Measurements from ENCODE around the gene BCO1. TPM values are rescaled to one million over a fixed set of nuclear protein-coding genes. Genes with fewer than 3 reads are reported as not detected.

Gene BCO1
- total RNA-seq, 1 donor from 2014 or later, result 4.3 TPM

- no peak for DNase-seq (ENCODE audit: low read depth)
Measured at GRCh38 chr16:81318711-81319110, 80.2 kb downstream of the BCO1 start.

- peak; percentile 66 for DNase-seq (ENCODE audit: low read depth)
Measured at GRCh38 chr16:81319221-81319912, 80.9 kb downstream of the BCO1 start.

GRCh38 chr16:81321039-81321438 is 82.5 kb downstream of the BCO1 start:
- DNase-seq (ENCODE audit: low read depth), result no peak

- DNase-seq (ENCODE audit: low read depth), result no peak
Measured at GRCh38 chr16:81321536-81321935, 83.0 kb downstream of the BCO1 start.

- DNase-seq (ENCODE audit: low read depth), result no peak
Measured at GRCh38 chr16:81324808-81325207, 86.3 kb downstream of the BCO1 start.

- no peak for DNase-seq (ENCODE audit: low read depth)
Measured at GRCh38 chr16:81327011-81327410, 88.5 kb downstream of the BCO1 start.

- no peak for DNase-seq (ENCODE audit: low read depth)
Measured at GRCh38 chr16:81327447-81328196, 89.1 kb downstream of the BCO1 start.

GRCh38 chr16:81329947-81330346 is 91.5 kb downstream of the BCO1 start:
- DNase-seq (ENCODE audit: low read depth), result no peak

- DNase-seq (ENCODE audit: low read depth), result no peak
Measured at GRCh38 chr16:81333356-81333755, 94.9 kb downstream of the BCO1 start.

GRCh38 chr16:81335669-81336068 is 97.2 kb downstream of the BCO1 start:
- no peak for DNase-seq (ENCODE audit: low read depth)

GRCh38 chr16:81337097-81337496 is 98.6 kb downstream of the BCO1 start:
- DNase-seq (ENCODE audit: low read depth), result no peak

Other genes starting within 250 kb of the BCO1 start
- 42.7 and 43.2 TPM in 2 replicates for gene CMC2, start 231.8 kb upstream of the BCO1 start, total RNA-seq
- 8.1 and 28.5 TPM in 2 replicates for gene CENPN, start 231.5 kb upstream of the BCO1 start, total RNA-seq
- gene ATMIN, start 202.8 kb upstream of the BCO1 start, total RNA-seq, result 43.1 and 55.4 TPM in 2 replicates
- gene C16orf46, start 161.5 kb upstream of the BCO1 start, total RNA-seq, result 1.7 and 3.7 TPM in 2 replicates
- 14.6 and 27.8 TPM in 2 replicates for gene GCSH, start 142.3 kb upstream of the BCO1 start, total RNA-seq
- 11.6 and 12.5 TPM in 2 replicates for gene GAN, start 76.3 kb downstream of the BCO1 start, total RNA-seq
- 8.3 and 61.0 TPM in 2 replicates for gene CMIP, start 206.1 kb downstream of the BCO1 start, total RNA-seq